Measurements from ENCODE around the gene STUB1. TPM values are rescaled to one million over a fixed set of nuclear protein-coding genes. Genes with fewer than 3 reads are reported as not detected.

The STUB1 gene
- total RNA-seq, 1 experiment from 2014 or later: 118 TPM

- DNase-seq (ENCODE audit: low read depth): no peak
Observed at GRCh38 chr16:667113-667779, 13.0 kb upstream of the STUB1 start.

- DNase-seq (ENCODE audit: low read depth): peak; percentile 94
Observed at GRCh38 chr16:667780-668518, 12.3 kb upstream of the STUB1 start, which contains the start of gene RHOT2. RHOT2 (plus strand) TSS chr16:668132; CDS start chr16:668200, 68 bp downstream.

- no peak for DNase-seq (ENCODE audit: low read depth)
Observed at GRCh38 chr16:668519-669171, 11.6 kb upstream of the STUB1 start.

- no peak for DNase-seq (ENCODE audit: low read depth)
Observed at GRCh38 chr16:669666-670065, 10.5 kb upstream of the STUB1 start.

GRCh38 chr16:670485-671352, 9.5 kb upstream of the STUB1 start:
- DNase-seq (ENCODE audit: low read depth): no peak

- DNase-seq (ENCODE audit: low read depth): no peak
Observed at GRCh38 chr16:671353-672131, 8.7 kb upstream of the STUB1 start.

GRCh38 chr16:672371-672770, 7.8 kb upstream of the STUB1 start:
- no peak for DNase-seq (ENCODE audit: low read depth)

- no peak for DNase-seq (ENCODE audit: low read depth)
Observed at GRCh38 chr16:672851-673250, 7.4 kb upstream of the STUB1 start.

GRCh38 chr16:673399-673991, 6.7 kb upstream of the STUB1 start:
- DNase-seq (ENCODE audit: low read depth): no peak

- DNase-seq (ENCODE audit: low read depth): no peak
Observed at GRCh38 chr16:674214-674881, 5.9 kb upstream of the STUB1 start.

GRCh38 chr16:674968-675883, 5.0 kb upstream of the STUB1 start, which contains the start of gene RHBDL1:
RHBDL1 (plus strand) TSS chr16:675671; CDS start chr16:675791, 120 bp downstream.
- peak; percentile 61 for DNase-seq (ENCODE audit: low read depth)

- DNase-seq (ENCODE audit: low read depth): no peak
Observed at GRCh38 chr16:675884-676564, 4.2 kb upstream of the STUB1 start.

GRCh38 chr16:676565-676902, 3.7 kb upstream of the STUB1 start:
- no peak for DNase-seq (ENCODE audit: low read depth)

GRCh38 chr16:676913-677312, 3.3 kb upstream of the STUB1 start:
- DNase-seq (ENCODE audit: low read depth): no peak

GRCh38 chr16:677316-678190, 2.7 kb upstream of the STUB1 start:
- no peak for DNase-seq (ENCODE audit: low read depth)

GRCh38 chr16:678209-678857, 1.9 kb upstream of the STUB1 start:
- DNase-seq (ENCODE audit: low read depth): no peak
